ENCODE measurements around the gene MOB3A.
A peak's percentile ranks its signal among the peaks of the same experiment; 100 is the strongest.

Gene MOB3A

DNA sequence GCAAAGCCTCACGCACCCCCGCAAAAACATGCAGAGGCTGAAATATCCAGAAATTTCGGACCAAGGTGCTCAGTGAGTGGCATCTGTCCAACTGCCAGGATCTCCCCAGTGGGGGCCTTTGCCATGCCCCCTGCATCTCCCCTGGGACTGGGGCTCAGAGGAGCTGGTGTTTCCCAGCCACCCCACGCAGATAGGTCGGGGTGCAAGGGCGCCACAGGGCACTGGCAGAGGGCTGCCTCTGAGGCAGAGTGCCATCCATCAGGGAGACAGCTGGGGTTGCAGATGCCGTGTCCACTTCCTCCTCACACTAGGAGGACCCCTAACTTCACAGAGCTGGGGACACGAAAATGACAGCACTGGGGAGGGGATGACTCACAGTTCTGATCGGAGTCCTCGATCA, 26.9 kb upstream of the MOB3A start:
- Histone ChIP-seq H3K27ac (ENCODE audit: low read length, poor library complexity, severe bottlenecking) (no peak overlapping the region), H2BK15ac (ENCODE audit: low read depth, poor library complexity, severe bottlenecking) (no peak overlapping the region), H2BK12ac (ENCODE audit: low read length in 2 of 2) (no peak overlapping the region), H2BK5ac (ENCODE audit: low read depth, low read length, poor library complexity, severe bottlenecking) (no peak overlapping the region), H3K36me3 (ENCODE audit: control insufficient read depth in 1 of 2, insufficient read depth in 2 of 2, low read depth in 1 of 2, low read length in 2 of 2) (peaks cover 88 to 93% of the 10 kb centered on the region in 2 experiments), H3K9ac (ENCODE audit: low read length) (no peak overlapping the region), H3K27me3 (ENCODE audit: control insufficient read depth in 1 of 2, insufficient read depth in 1 of 2, low read length in 2 of 2) (no peaks in the 10 kb centered on the region), H3K4ac (ENCODE audit: low read depth in 1 of 2, low read length in 2 of 2) (no peak overlapping the region), H4K91ac (ENCODE audit: low read length) (no peak overlapping the region), H3K9me3 (ENCODE audit: control insufficient read depth, low read length) (no peaks in the 10 kb centered on the region), H3K4me1 (ENCODE audit: control insufficient read depth, insufficient read depth, low read depth, low read length) (peaks cover 8% of the 10 kb centered on the region), H4K8ac (ENCODE audit: low read length) (no peak overlapping the region), H3K79me1 (replicated peaks; ENCODE audit: low read length, poor library complexity, severe bottlenecking) (peaks cover 46% of the 10 kb centered on the region), H3K18ac (ENCODE audit: low read depth in 1 of 2, low read length in 2 of 2) (no peak overlapping the region), H3K14ac (ENCODE audit: low read length in 2 of 2) (no peak overlapping the region), H2BK120ac (ENCODE audit: low read depth, low read length) (no peak overlapping the region), H3K23ac (ENCODE audit: low read length in 2 of 2) (no peak overlapping the region), H2AFZ (ENCODE audit: low read depth, low read length) (no peak overlapping the region), H3K4me2 (ENCODE audit: low read length, poor library complexity, severe bottlenecking) (no peak overlapping the region), H3K4me3 (ENCODE audit: insufficient read depth in 1 of 2, low read depth in 1 of 2, low read length in 2 of 2) (no peak overlapping the region), H2AK5ac (ENCODE audit: low read length, severe bottlenecking) (no peak overlapping the region)
- DNase-seq = no peak
- WGBS = 96% methylated on average over 10 of the region's 10 CpGs

DNA sequence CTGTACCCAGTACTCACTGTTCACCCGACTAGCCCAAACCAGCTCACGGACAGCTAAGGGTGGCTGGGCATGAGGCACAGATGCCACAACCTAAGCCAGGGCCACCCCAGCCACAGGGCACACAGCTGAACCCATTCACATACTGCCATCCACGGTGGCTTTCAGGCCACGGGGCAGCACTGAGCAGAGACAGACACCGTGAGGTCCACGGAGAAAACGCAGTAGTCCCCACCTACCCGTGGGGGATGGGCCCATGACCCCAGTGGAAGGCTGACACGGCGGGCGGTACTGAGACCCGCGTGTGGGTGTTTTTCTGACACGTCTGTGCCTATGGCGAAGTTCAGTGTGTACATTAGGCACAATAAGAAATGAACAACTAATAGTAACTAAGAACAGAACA, 26.1 kb upstream of the MOB3A start:
- H3K9me3 ChIP-seq (ENCODE audit: control insufficient read depth, low read length) = no peaks in the 10 kb centered on the region
- no peaks in the 10 kb centered on the region for H3K27me3 ChIP-seq (ENCODE audit: control insufficient read depth in 1 of 2, insufficient read depth in 1 of 2, low read length in 2 of 2)
- H2AFZ ChIP-seq (ENCODE audit: low read depth, low read length) = no peak overlapping the region
- no peak overlapping the region for H3K18ac ChIP-seq (ENCODE audit: low read depth in 1 of 2, low read length in 2 of 2)
- peaks cover 46% of the 10 kb centered on the region for H3K79me1 ChIP-seq (replicated peaks; ENCODE audit: low read length, poor library complexity, severe bottlenecking)
- no peak for DNase-seq
- no peak overlapping the region for H3K23ac ChIP-seq (ENCODE audit: low read length in 2 of 2)
- H2BK120ac ChIP-seq (ENCODE audit: low read depth, low read length) = no peak overlapping the region
- H3K4me3 ChIP-seq (ENCODE audit: insufficient read depth in 1 of 2, low read depth in 1 of 2, low read length in 2 of 2) = no peak overlapping the region
- H3K14ac ChIP-seq (ENCODE audit: low read length in 2 of 2) = no peak overlapping the region
- H3K27ac ChIP-seq (ENCODE audit: low read length, poor library complexity, severe bottlenecking) = no peak overlapping the region
- H3K36me3 ChIP-seq (ENCODE audit: control insufficient read depth in 1 of 2, insufficient read depth in 2 of 2, low read depth in 1 of 2, low read length in 2 of 2) = peaks cover 88 to 94% of the 10 kb centered on the region in 2 experiments
- no peak overlapping the region for H4K8ac ChIP-seq (ENCODE audit: low read length)
- H2BK12ac ChIP-seq (ENCODE audit: low read length in 2 of 2) = no peak overlapping the region
- H2AK5ac ChIP-seq (ENCODE audit: low read length, severe bottlenecking) = no peak overlapping the region
- no peak overlapping the region for H4K91ac ChIP-seq (ENCODE audit: low read length)
- no peak overlapping the region for H3K4me2 ChIP-seq (ENCODE audit: low read length, poor library complexity, severe bottlenecking)
- H3K4ac ChIP-seq (ENCODE audit: low read depth in 1 of 2, low read length in 2 of 2) = no peak overlapping the region
- H3K4me1 ChIP-seq (ENCODE audit: control insufficient read depth, insufficient read depth, low read depth, low read length) = peaks cover 3% of the 10 kb centered on the region
- no peak overlapping the region for H3K9ac ChIP-seq (ENCODE audit: low read length)
- H2BK15ac ChIP-seq (ENCODE audit: low read depth, poor library complexity, severe bottlenecking) = no peak overlapping the region
- no peak overlapping the region for H2BK5ac ChIP-seq (ENCODE audit: low read depth, low read length, poor library complexity, severe bottlenecking)
- WGBS = 98% methylated on average over 10 of the region's 15 CpGs

DNA sequence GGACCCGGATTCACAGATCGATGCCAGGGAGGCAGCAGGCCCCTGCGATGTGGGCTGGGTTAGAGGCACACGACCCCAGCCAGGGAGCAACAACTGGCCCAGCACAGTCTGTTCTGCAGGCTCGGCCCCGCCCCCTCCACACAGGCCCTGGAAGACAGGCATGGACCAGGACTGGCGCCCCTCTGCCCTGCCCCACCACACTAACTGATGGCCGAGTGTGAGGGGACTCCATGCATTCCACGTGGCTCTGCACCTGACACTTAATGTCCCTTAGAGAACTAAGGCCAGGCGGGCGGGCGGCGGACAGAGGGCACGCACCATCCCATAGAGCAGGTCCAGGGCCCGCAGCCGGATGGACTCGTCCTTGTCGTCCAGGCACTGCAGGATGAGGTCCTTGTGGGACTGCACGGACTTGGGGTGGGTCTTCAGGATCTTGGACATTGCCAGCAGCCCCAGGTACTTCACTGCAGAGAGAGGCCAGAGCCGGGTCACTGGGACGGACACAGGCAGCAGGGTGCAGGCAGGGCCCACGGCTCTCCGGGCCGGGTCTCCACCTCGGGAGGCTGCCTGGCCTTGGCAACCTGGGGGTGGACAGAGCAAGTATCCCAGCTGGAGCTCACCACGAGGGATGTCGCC, 25.4 kb upstream of the MOB3A start:
- DNase-seq = no peak
- Histone ChIP-seq H3K23ac (ENCODE audit: low read length in 2 of 2) (no peak overlapping the region), H3K27ac (ENCODE audit: low read length, poor library complexity, severe bottlenecking) (no peak overlapping the region), H3K9ac (ENCODE audit: low read length) (no peak overlapping the region), H3K36me3 (ENCODE audit: control insufficient read depth in 1 of 2, insufficient read depth in 2 of 2, low read depth in 1 of 2, low read length in 2 of 2) (peaks cover 88 to 94% of the 10 kb centered on the region in 2 experiments), H2AK5ac (ENCODE audit: low read length, severe bottlenecking) (no peak overlapping the region), H2BK120ac (ENCODE audit: low read depth, low read length) (no peak overlapping the region), H3K4ac (ENCODE audit: low read depth in 1 of 2, low read length in 2 of 2) (no peak overlapping the region), H2AFZ (ENCODE audit: low read depth, low read length) (no peak overlapping the region), H3K4me1 (ENCODE audit: control insufficient read depth, insufficient read depth, low read depth, low read length) (no peaks in the 10 kb centered on the region), H3K79me1 (replicated peaks; ENCODE audit: low read length, poor library complexity, severe bottlenecking) (peaks cover 51% of the 10 kb centered on the region), H3K14ac (ENCODE audit: low read length in 2 of 2) (no peak overlapping the region), H3K27me3 (ENCODE audit: control insufficient read depth in 1 of 2, insufficient read depth in 1 of 2, low read length in 2 of 2) (no peaks in the 10 kb centered on the region), H2BK12ac (ENCODE audit: low read length in 2 of 2) (no peak overlapping the region), H3K9me3 (ENCODE audit: control insufficient read depth, low read length) (no peaks in the 10 kb centered on the region), H2BK15ac (ENCODE audit: low read depth, poor library complexity, severe bottlenecking) (no peak overlapping the region), H3K18ac (ENCODE audit: low read depth in 1 of 2, low read length in 2 of 2) (no peak overlapping the region), H2BK5ac (ENCODE audit: low read depth, low read length, poor library complexity, severe bottlenecking) (no peak overlapping the region), H4K91ac (ENCODE audit: low read length) (no peak overlapping the region), H4K8ac (ENCODE audit: low read length) (no peak overlapping the region), H3K4me3 (ENCODE audit: insufficient read depth in 1 of 2, low read depth in 1 of 2, low read length in 2 of 2) (no peak overlapping the region), H3K4me2 (ENCODE audit: low read length, poor library complexity, severe bottlenecking) (no peak overlapping the region)
- 97% methylated on average over 27 of the region's 27 CpGs for WGBS

DNA sequence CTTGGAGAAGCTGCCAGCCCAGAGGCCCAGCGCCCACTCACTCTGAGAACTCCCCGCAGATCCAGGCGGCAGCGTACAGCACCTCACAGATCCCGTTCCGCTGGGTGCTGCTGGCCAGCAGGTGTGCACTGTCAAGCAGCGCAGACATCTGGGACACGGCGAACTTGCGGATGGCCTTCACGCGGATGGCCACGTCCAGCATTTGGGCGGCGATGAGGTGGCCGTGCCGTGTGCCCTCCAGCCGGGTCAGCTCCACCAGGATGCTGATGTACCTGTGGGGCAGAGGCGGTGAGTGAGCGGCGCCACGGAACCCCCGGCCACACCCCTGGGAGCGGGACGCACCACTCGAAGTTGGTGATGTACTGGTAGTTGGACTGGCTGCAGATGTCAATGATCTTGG, 24.7 kb upstream of the MOB3A start:
- Histone ChIP-seq H3K27me3 (ENCODE audit: control insufficient read depth in 1 of 2, insufficient read depth in 1 of 2, low read length in 2 of 2) (no peaks in the 10 kb centered on the region), H2BK5ac (ENCODE audit: low read depth, low read length, poor library complexity, severe bottlenecking) (peak overlapping the region; percentile 14), H3K4me1 (ENCODE audit: control insufficient read depth, insufficient read depth, low read depth, low read length) (no peaks in the 10 kb centered on the region), H3K4me3 (ENCODE audit: insufficient read depth in 1 of 2, low read depth in 1 of 2, low read length in 2 of 2) (no peak overlapping the region), H3K18ac (ENCODE audit: low read depth in 1 of 2, low read length in 2 of 2) (no peak overlapping the region), H2BK15ac (ENCODE audit: low read depth, poor library complexity, severe bottlenecking) (no peak overlapping the region), H3K9me3 (ENCODE audit: control insufficient read depth, low read length) (no peaks in the 10 kb centered on the region), H3K9ac (ENCODE audit: low read length) (no peak overlapping the region), H2BK120ac (ENCODE audit: low read depth, low read length) (no peak overlapping the region), H3K4me2 (ENCODE audit: low read length, poor library complexity, severe bottlenecking) (no peak overlapping the region), H3K4ac (ENCODE audit: low read depth in 1 of 2, low read length in 2 of 2) (no peak overlapping the region), H4K91ac (ENCODE audit: low read length) (no peak overlapping the region), H2AK5ac (ENCODE audit: low read length, severe bottlenecking) (no peak overlapping the region), H3K79me1 (replicated peaks; ENCODE audit: low read length, poor library complexity, severe bottlenecking) (peaks cover 58% of the 10 kb centered on the region), H3K36me3 (ENCODE audit: control insufficient read depth in 1 of 2, insufficient read depth in 2 of 2, low read depth in 1 of 2, low read length in 2 of 2) (peaks cover 88 to 96% of the 10 kb centered on the region in 2 experiments), H2AFZ (ENCODE audit: low read depth, low read length) (no peak overlapping the region), H3K27ac (ENCODE audit: low read length, poor library complexity, severe bottlenecking) (no peak overlapping the region), H3K23ac (ENCODE audit: low read length in 2 of 2) (no peak overlapping the region), H3K14ac (ENCODE audit: low read length in 2 of 2) (no peak overlapping the region), H4K8ac (ENCODE audit: low read length) (no peak overlapping the region), H2BK12ac (ENCODE audit: low read length in 2 of 2) (no peak overlapping the region)
- no peak for DNase-seq
- WGBS = 95% methylated on average over 26 of the region's 26 CpGs

Data from mesenchymal stem cell (in vitro differentiated cells and primary cell).